ENCODE results near the gene TIMM13.
A peak's percentile ranks its signal among the peaks of the same experiment; 100 is the strongest.
"Not testable (repeated sequence)": the region's sequence is repeated elsewhere in the genome, so short reads cannot be mapped to it uniquely, and the experiment has no call there.

The TIMM13 gene

DNA sequence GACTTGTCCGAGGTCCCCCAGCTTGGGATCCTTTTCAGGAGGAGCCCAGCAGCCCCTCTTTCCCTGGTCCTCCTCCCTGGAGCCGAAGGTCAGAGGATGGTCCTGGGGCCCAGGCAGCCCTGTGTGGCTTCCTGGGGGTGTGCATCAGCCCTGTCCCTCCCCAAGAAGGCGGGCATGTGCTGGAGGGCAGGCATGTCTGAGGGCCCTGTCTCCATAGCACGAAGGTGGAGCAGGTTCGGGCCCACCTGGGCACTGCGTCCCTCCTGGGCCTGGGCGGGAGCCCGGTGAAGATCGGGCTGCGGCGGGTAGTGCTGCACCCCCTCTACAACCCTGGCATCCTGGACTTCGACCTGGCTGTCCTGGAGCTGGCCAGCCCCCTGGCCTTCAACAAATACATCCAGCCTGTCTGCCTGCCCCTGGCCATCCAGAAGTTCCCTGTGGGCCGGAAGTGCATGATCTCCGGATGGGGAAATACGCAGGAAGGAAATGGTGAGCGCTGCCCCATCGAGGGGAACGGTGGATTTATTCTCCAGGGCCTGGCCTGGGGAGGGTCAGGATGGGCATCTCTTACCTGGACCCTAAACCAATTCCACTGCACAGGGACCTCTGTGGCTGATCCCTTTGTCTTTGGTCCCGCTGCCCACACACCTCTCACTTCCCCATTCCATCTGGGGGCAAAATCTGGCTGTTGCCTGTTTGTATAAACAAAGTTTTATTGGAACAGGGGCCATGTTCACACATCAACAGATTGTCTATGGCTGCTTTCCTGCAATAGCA lies 10.9 kb downstream of the TIMM13 start:
- DNase-seq (ENCODE audit: low read depth in 2 of 2, low spot score in 1 of 2), result no peak

GRCh38 chr19:2415973-2416319 lies 11.4 kb downstream of the TIMM13 start:
- no peak for DNase-seq (ENCODE audit: low read depth in 2 of 2, low spot score in 1 of 2)

- DNase-seq (ENCODE audit: low read depth in 2 of 2, low spot score in 1 of 2), result no peak
These were observed 12.0 kb downstream of the TIMM13 start for GRCh38 chr19:2415281-2415972.

- DNase-seq (ENCODE audit: low read depth in 2 of 2, low spot score in 1 of 2), result no peak
These were observed 13.8 kb downstream of the TIMM13 start for GRCh38 chr19:2413629-2414028.

GRCh38 chr19:2413159-2413558 lies 14.2 kb downstream of the TIMM13 start:
- DNase-seq (ENCODE audit: low read depth in 2 of 2, low spot score in 1 of 2), result no peak

GRCh38 chr19:2412449-2412848 lies 14.9 kb downstream of the TIMM13 start:
- DNase-seq (ENCODE audit: low read depth in 2 of 2, low spot score in 1 of 2), result no peak

GRCh38 chr19:2411709-2412108 lies 15.7 kb downstream of the TIMM13 start:
- no peak for DNase-seq (ENCODE audit: low read depth in 2 of 2, low spot score in 1 of 2)

GRCh38 chr19:2410023-2410422 lies 17.4 kb downstream of the TIMM13 start:
- DNase-seq (ENCODE audit: low read depth in 2 of 2, low spot score in 1 of 2), result no peak

DNA sequence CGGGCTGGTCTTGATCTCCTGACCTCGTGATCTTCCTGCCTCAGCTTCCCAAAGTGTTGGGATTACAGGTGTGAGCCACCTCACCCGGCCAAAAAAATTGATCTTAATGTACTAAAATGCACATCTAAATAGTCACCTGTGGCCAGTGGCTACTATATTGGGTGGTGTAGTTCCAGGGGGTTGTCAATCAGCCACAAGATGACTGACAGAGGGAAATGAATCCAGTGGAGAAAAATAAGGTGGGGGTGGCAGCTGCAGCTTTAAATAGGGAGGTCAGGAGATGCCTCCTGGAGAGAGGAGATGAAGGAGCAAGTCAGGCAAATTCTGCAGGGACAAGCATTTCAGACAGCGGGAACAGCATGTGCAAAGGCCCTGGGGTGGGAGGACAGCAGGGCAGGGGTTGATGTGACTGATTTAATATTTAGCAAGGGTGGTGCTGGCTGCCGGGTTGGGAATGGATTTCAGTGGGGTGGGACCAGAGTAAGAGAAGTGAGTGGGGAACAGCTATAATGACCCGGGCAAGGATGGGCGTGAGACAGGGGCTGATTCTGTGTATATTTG lies 18.0 kb downstream of the TIMM13 start:
- no peak for DNase-seq (ENCODE audit: low read depth in 2 of 2, low spot score in 1 of 2)

DNA sequence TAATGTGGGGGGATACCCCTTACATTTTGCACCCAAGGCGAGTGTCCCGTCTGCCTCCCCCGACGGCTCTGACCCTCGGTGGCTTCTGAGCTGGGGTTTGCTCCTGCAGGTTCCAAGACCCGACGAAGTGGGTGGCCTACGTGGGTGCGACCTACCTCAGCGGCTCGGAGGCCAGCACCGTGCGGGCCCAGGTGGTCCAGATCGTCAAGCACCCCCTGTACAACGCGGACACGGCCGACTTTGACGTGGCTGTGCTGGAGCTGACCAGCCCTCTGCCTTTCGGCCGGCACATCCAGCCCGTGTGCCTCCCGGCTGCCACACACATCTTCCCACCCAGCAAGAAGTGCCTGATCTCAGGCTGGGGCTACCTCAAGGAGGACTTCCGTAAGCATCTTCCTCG lies 19.1 kb downstream of the TIMM13 start:
- DNase-seq (ENCODE audit: low read depth in 2 of 2, low spot score in 1 of 2), result no peak

GRCh38 chr19:2399582-2399981 lies 27.8 kb downstream of the TIMM13 start:
- no peak for DNase-seq (ENCODE audit: low read depth in 2 of 2, low spot score in 1 of 2)

GRCh38 chr19:2398735-2399305 lies 28.6 kb downstream of the TIMM13 start:
- DNase-seq (ENCODE audit: low read depth in 2 of 2, low spot score in 1 of 2), result no peak

DNA sequence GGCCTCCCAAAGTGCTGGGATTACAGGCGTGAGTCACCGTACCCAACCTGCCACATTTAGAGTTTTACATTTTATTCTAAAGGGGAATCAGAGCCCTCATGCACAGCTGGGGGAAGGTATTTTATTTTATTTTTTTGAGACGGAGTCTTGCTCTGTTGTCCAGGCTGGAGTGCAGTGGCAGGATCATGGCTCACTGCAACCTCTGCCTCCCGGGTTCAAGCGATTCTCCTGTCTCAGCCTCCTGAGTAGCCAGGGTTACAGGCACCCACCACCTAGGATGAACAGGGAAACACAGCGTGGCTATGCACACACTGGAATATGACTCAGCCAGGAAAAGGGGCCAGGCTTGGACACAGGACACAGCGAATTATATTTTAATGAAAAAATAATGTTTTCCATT lies 30.2 kb downstream of the TIMM13 start:
- not testable (repeated sequence) for DNase-seq (ENCODE audit: low read depth in 2 of 2, low spot score in 1 of 2)

DNA sequence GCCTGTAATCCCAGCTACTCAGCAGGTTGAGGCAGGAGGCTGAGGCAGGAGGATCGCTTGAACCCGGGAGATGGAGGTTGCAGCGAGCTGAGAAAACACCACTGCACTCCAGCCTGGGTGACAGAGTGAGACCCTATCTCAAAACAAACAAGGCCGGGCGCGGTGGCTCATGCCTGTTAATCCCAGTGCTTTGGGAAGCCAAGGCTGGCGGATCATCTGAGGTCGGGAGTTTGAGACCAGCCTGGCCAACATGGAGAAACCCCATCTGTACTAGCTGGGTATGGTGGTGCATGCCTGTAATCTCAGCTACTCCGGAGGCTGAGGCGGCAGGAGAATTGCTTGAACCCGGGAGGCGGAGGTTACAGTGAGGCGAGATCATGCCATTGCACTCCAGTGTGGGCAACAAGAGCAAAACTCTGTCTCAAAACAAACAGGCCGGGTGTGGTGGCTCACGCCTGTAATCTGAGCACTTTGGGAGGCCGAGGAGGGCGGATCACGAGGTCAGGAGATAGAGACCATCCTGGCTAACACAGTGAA lies 32.0 kb downstream of the TIMM13 start:
- DNase-seq (ENCODE audit: low read depth in 2 of 2, low spot score in 1 of 2), result not testable (repeated sequence)

DNA sequence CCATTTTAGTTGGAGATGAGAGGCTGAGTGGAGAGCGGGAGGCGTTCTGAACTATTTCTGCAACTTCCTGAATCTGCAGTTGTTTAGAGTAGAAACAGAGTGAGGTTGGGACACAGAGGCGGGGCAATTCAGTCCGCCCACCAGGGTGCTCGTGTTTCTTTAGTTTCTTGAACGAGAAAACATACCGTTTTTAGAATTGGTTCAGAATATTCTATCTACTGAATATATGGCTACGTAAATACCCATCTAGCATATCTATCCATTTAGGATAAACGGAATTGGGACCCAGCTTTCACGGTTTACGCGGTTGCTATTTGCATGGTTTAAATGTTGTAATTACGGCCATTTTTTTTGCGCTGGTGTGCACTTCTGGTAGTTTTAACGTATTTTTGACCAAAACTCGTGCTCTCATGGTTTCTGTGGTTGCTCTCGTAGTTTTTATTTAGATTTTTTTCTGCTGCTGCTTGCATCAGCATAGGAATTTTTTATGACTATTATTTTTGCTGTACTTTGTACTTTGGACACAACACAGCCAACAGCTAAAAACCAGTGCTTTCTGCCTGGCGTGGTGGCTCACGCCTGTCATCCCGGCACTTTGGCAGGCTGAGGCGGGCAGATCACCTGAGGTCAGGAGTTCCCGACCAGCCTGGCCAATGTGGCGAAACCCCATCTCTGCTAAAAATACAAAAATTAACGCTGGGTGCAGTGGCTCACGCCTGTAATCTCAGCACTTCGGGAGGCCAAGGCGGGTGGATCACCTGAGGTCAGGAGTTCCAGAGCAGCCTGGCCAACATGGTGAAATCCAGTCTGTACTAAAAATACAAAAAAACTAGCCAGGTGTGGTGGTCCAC lies 32.7 kb downstream of the TIMM13 start:
- DNase-seq (ENCODE audit: low read depth in 2 of 2, low spot score in 1 of 2), result no peak

GRCh38 chr19:2394054-2394441 lies 33.3 kb downstream of the TIMM13 start:
- DNase-seq (ENCODE audit: low read depth in 2 of 2, low spot score in 1 of 2), result no peak

- DNase-seq (ENCODE audit: low read depth in 2 of 2, low spot score in 1 of 2), result not testable (repeated sequence)
These were observed 34.5 kb downstream of the TIMM13 start for GRCh38 chr19:2392899-2393298.

DNA sequence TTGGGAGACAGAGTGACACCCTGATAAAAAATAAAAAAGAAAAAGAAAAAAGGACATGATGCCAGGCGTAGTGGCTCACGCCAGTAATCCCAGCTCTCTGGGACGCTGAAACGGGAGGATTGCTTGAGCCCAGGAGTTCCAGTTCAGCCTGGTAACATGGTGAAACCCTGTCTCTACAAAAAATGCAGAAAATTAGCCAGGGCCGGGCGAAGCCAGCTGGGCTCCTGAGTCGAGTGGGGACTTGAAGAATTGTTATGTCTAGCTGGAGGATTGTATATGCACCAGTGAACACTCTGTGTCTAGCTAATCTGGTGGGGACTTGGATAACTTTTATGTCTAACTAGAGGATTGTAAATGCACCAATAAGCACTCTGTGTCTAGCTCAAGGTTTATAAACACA lies 35.0 kb downstream of the TIMM13 start:
- no peak for DNase-seq (ENCODE audit: low read depth in 2 of 2, low spot score in 1 of 2)

- peak in 1 of 2 donors; percentile 4 for DNase-seq (ENCODE audit: low read depth in 2 of 2, low spot score in 1 of 2)
These were observed 36.2 kb downstream of the TIMM13 start for GRCh38 chr19:2391118-2391725.

- DNase-seq (ENCODE audit: low read depth in 2 of 2, low spot score in 1 of 2), result no peak
These were observed 37.8 kb downstream of the TIMM13 start for GRCh38 chr19:2389594-2389993.
